Measurements from ENCODE around the gene BTBD6. TPM values are rescaled to one million over a fixed set of nuclear protein-coding genes. Genes with fewer than 3 reads are reported as not detected.

Gene BTBD6
- total and polyA plus RNA-seq, 3 experiments from 2014 or later, result 16.2 to 55.0 (median 54.1) TPM

DNA sequence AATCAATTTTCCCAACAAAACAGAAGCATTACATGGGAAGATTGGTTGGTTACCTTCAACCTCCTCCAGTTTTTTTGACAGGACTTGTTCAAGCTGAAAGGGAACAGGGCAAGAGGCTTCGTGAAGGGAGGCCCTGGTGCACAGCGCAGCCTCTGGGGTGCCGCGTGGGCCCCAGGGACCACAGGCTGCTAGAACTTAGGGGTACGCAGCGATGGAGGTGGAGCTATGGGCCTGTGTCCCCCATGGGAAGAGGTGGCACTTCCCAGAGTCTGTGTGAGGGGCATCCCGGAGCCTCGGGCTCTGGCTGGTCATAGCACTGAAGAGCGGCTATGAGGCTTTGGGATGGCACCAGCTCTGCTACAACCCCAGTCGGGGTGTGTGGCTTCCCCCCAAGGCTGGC, 22.1 kb upstream of the BTBD6 start:
- no peak overlapping the region for H3K4me3 Mint-ChIP-seq
- Histone ChIP-seq H3K27ac (ENCODE audit: low read depth, low read length) (no peak overlapping the region), H3K27me3 (ENCODE audit: insufficient read depth, low read length, poor library complexity, severe bottlenecking) (no peaks in the 10 kb centered on the region), H3K4me1 (ENCODE audit: insufficient read depth, low read length) (no peaks in the 10 kb centered on the region), H3K36me3 (ENCODE audit: insufficient read depth, low read length) (peaks cover 5% of the 10 kb centered on the region), H3K4me3 (ENCODE audit: low read length) (no peak overlapping the region), H3K9me3 (ENCODE audit: low read length) (no peaks in the 10 kb centered on the region)
- peaks cover 0 to 1% (median 0%) of the 10 kb centered on the region in 3 donors for H3K4me1 Mint-ChIP-seq
- no peak overlapping the region for H3K27ac Mint-ChIP-seq
- H3K36me3 Mint-ChIP-seq, result peaks cover 3 to 61% (median 18%) of the 10 kb centered on the region in 3 donors
- no peaks in the 10 kb centered on the region for H3K27me3 Mint-ChIP-seq
- H3K9me3 Mint-ChIP-seq, result no peaks in the 10 kb centered on the region
- POLR2A ChIA-PET, result no interaction called here
- DNase-seq, result no peak
- CTCF ChIA-PET, result no interaction called here

DNA sequence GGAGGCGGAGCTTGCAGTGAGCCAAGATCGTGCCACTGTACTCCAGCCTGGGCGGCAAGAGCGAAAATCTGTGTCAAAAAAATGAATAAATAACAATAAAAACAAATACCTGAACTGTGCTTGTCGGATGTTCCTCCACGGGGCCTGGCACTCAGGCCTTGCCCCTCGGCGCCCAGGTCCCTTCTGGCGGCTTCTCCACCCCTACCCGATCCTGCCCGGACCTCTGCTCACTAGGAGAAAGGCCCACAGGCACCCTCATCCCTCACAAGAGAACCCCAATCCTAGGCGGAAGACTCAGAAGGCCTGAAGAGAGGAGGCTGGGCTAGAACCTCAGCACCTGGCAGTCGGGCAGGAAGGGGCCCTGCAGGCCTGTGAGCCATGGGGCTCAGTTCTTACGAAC, 21.0 kb upstream of the BTBD6 start:
- DNase-seq, result no peak
- H3K27ac ChIP-seq (ENCODE audit: low read depth, low read length), result no peak overlapping the region
- no peaks in the 10 kb centered on the region for H3K9me3 ChIP-seq (ENCODE audit: low read length)
- POLR2A ChIA-PET, result no interaction called here
- CTCF ChIA-PET, result no interaction called here
- Mint-ChIP-seq H3K36me3 (peaks cover 0 to 51% (median 12%) of the 10 kb centered on the region in 3 donors), H3K4me1 (no peaks in the 10 kb centered on the region), H3K27me3 (no peaks in the 10 kb centered on the region), H3K4me3 (no peak overlapping the region), H3K27ac (peak overlapping the region in 1 of 8 donors; percentile 9), H3K9me3 (no peaks in the 10 kb centered on the region)
- no peaks in the 10 kb centered on the region for H3K36me3 ChIP-seq (ENCODE audit: insufficient read depth, low read length)
- no peak overlapping the region for H3K4me3 ChIP-seq (ENCODE audit: low read length)
- no peaks in the 10 kb centered on the region for H3K4me1 ChIP-seq (ENCODE audit: insufficient read depth, low read length)
- no peaks in the 10 kb centered on the region for H3K27me3 ChIP-seq (ENCODE audit: insufficient read depth, low read length, poor library complexity, severe bottlenecking)

DNA sequence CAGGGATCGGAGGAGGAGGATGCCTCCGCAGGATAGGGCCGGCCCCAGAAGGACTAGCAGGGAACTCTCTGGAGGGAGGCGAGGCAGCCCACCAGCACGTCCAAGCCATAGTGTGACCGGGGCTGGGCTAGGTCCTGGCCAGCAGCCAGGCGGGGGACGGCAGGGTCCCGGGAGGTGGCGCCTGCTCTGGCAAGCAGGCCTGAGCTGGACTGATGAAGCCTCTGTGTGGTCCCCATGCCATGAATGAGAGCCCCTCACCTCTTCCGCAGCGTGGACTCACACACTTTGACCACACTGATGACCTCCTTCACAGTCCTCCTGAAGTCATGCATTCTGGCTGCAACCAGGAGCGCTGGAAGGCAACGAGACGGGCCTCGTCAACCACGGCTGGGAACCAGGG, 19.8 kb upstream of the BTBD6 start:
- CTCF ChIA-PET, result no interaction called here

DNA sequence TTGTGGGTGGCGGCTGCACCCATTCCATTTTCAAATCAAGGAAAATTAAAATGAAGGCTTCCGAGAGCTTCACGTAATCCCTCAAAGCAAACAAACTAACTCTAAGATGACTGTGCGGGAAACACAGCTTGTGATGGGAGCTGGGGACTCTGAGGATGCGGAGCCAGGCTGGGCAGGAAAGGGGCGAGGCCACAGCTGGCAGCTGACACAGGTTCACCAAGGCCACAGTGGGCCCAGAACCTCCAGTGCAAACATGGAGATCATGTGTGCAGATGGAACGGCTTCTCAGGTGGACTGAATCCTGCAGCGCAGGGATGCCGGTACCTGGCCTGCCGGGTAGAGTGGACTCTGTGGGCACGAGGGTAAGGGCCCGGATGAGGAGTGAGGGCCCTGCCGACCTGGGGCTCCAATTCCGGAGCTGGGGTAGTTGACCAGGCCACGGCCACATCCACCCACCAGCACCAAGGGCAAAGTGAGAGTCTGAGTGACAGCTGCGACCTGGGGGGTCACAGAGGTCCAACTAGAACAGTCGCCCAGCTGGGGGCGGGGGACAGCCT, 19.2 kb upstream of the BTBD6 start:
- Mint-ChIP-seq H3K27me3 (no peaks in the 10 kb centered on the region), H3K9me3 (no peaks in the 10 kb centered on the region), H3K36me3 (peaks cover 0 to 37% (median 5%) of the 10 kb centered on the region in 3 donors), H3K4me3 (peak overlapping the region in 1 of 7 donors; percentile 13), H3K4me1 (no peaks in the 10 kb centered on the region), H3K27ac (peak overlapping the region in 1 of 8 donors; percentile 54)
- no peak for DNase-seq
- Histone ChIP-seq H3K27ac (ENCODE audit: low read depth, low read length) (no peak overlapping the region), H3K4me3 (ENCODE audit: low read length) (no peak overlapping the region), H3K4me1 (ENCODE audit: insufficient read depth, low read length) (no peaks in the 10 kb centered on the region), H3K9me3 (ENCODE audit: low read length) (no peaks in the 10 kb centered on the region), H3K27me3 (ENCODE audit: insufficient read depth, low read length, poor library complexity, severe bottlenecking) (no peaks in the 10 kb centered on the region), H3K36me3 (ENCODE audit: insufficient read depth, low read length) (no peaks in the 10 kb centered on the region)
- ChIA-PET POLR2A (no interaction called here), CTCF (no interaction called here)

More for the DNA sequence above, 19.8 kb upstream of the BTBD6 start:
- H3K4me1 ChIP-seq (ENCODE audit: insufficient read depth, low read length), result no peaks in the 10 kb centered on the region
- Mint-ChIP-seq H3K36me3 (peaks cover 0 to 43% (median 6%) of the 10 kb centered on the region in 3 donors), H3K4me1 (no peaks in the 10 kb centered on the region), H3K4me3 (no peak overlapping the region), H3K27ac (no peak overlapping the region), H3K9me3 (no peaks in the 10 kb centered on the region), H3K27me3 (no peaks in the 10 kb centered on the region)
- POLR2A ChIA-PET, result no interaction called here
- no peak overlapping the region for H3K4me3 ChIP-seq (ENCODE audit: low read length)
- no peaks in the 10 kb centered on the region for H3K9me3 ChIP-seq (ENCODE audit: low read length)
- no peak for DNase-seq
- no peaks in the 10 kb centered on the region for H3K36me3 ChIP-seq (ENCODE audit: insufficient read depth, low read length)
- no peaks in the 10 kb centered on the region for H3K27me3 ChIP-seq (ENCODE audit: insufficient read depth, low read length, poor library complexity, severe bottlenecking)
- no peak overlapping the region for H3K27ac ChIP-seq (ENCODE audit: low read depth, low read length)

DNA sequence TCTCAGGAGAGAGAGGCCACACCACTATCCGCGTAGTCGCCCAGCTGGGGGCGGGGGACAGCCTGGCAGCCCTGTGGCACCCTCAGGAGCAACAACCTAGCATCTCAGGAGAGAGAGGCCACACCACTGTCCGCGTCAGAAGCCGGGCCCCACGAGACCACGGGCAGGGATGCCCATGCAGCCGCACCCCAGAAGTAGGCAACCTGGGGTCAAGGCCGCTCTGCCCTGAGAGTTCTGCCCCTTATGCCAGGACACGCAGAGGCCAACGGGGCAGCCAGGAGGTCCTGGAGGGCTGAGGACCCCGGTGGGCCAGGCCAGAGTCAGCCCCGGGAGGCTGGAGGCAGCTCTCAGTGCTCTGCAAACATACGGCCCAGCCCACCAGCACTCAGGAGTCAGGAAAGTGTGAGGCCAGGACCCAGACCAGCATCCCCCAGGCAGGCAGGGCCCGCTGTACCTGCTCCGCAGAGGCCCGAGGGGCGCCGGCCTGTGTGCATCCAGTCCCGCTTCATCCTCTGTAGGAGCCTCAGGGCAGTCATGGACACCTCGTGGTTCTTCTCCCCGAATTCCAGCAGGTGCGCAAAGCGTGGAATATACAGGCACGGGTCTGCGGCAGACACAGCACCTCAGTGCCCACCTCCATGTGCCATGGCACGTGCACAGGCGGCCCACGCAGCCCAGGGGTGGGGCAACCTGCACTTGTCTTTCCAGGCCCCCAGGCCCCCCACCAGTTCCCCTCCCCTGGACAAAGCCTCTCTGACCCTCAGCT, 7.3 kb upstream of the BTBD6 start:
- Histone ChIP-seq H3K27ac (ENCODE audit: low read depth, low read length) (no peak overlapping the region), H3K4me3 (ENCODE audit: low read length) (no peak overlapping the region), H3K27me3 (ENCODE audit: insufficient read depth, low read length, poor library complexity, severe bottlenecking) (no peaks in the 10 kb centered on the region), H3K4me1 (ENCODE audit: insufficient read depth, low read length) (no peaks in the 10 kb centered on the region), H3K9me3 (ENCODE audit: low read length) (no peaks in the 10 kb centered on the region), H3K36me3 (ENCODE audit: insufficient read depth, low read length) (no peaks in the 10 kb centered on the region)
- H3K36me3 Mint-ChIP-seq, result peaks cover 0 to 15% (median 0%) of the 10 kb centered on the region in 3 donors
- H3K4me3 Mint-ChIP-seq, result no peak overlapping the region
- no peaks in the 10 kb centered on the region for H3K27me3 Mint-ChIP-seq
- H3K27ac Mint-ChIP-seq, result no peak overlapping the region
- H3K4me1 Mint-ChIP-seq, result peaks cover 5 to 19% (median 15%) of the 10 kb centered on the region in 3 donors
- no peaks in the 10 kb centered on the region for H3K9me3 Mint-ChIP-seq
- ChIA-PET CTCF (no interaction called here), POLR2A (no interaction called here)
- no peak for DNase-seq

DNA sequence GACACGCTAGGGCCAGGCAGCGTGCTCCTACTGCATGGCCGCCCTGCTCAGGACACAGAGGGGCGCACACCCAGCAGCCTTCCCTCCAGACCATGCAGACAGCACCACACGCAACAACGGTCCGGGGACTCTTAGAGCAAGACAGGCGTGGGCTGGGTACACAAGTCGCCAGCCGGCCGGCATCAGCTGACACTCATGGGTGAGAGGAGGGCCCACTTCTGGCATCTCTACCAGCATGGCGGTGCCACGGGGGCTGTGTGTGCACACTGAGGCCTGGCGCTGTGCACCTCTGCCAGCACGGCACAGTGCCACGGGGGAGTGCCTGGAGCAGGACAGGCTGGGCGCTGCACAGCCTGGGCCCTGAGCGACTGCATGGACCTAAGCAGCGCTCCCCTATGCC, 6.7 kb upstream of the BTBD6 start:
- H3K4me1 Mint-ChIP-seq, result peaks cover 5 to 21% (median 18%) of the 10 kb centered on the region in 3 donors

DNA sequence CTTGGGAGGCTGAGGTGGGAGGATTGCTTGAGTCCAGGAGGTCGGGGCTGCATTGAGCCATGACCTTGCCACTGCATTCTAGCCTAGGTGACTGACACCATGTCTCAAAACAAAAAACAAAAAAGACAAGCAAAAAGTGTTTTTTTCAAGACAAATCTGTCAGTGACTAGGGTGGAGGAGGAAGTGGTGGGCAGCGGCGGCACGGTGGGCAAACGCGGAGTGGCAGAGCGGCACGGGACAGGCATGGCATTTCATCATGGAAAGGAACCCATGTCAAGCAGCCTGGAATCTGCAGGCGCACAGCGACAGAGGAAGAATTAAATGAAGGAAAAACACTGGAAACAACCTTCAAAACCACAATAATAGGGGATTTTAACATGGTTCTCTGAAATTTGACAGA, 4.0 kb upstream of the BTBD6 start:
- Mint-ChIP-seq H3K4me1 (peaks cover 14 to 31% (median 31%) of the 10 kb centered on the region in 3 donors), H3K9me3 (no peaks in the 10 kb centered on the region), H3K4me3 (peak overlapping the region in 1 of 7 donors; percentile 31), H3K27me3 (no peaks in the 10 kb centered on the region), H3K36me3 (peaks cover 0 to 17% (median 0%) of the 10 kb centered on the region in 3 donors), H3K27ac (peak overlapping the region in 4 of 8 donors; percentile 16 to 84 (median 33))
- Histone ChIP-seq H3K36me3 (ENCODE audit: insufficient read depth, low read length) (no peaks in the 10 kb centered on the region), H3K4me1 (ENCODE audit: insufficient read depth, low read length) (peaks cover 12% of the 10 kb centered on the region), H3K27ac (ENCODE audit: low read depth, low read length) (no peak overlapping the region), H3K4me3 (ENCODE audit: low read length) (no peak overlapping the region), H3K9me3 (ENCODE audit: low read length) (no peaks in the 10 kb centered on the region), H3K27me3 (ENCODE audit: insufficient read depth, low read length, poor library complexity, severe bottlenecking) (no peaks in the 10 kb centered on the region)
- no peak for DNase-seq
- POLR2A ChIA-PET, result no interaction called here
- CTCF ChIA-PET, result no interaction called here

More for the DNA sequence above, 6.7 kb upstream of the BTBD6 start:
- H3K27ac ChIP-seq (ENCODE audit: low read depth, low read length), result no peak overlapping the region
- no peak overlapping the region for H3K4me3 ChIP-seq (ENCODE audit: low read length)
- H3K9me3 Mint-ChIP-seq, result no peaks in the 10 kb centered on the region
- H3K36me3 Mint-ChIP-seq, result peaks cover 0 to 15% (median 0%) of the 10 kb centered on the region in 3 donors
- no peaks in the 10 kb centered on the region for H3K36me3 ChIP-seq (ENCODE audit: insufficient read depth, low read length)
- ChIA-PET CTCF (no interaction called here), POLR2A (no interaction called here)
- H3K4me3 Mint-ChIP-seq, result no peak overlapping the region
- DNase-seq, result no peak
- H3K27ac Mint-ChIP-seq, result no peak overlapping the region
- H3K9me3 ChIP-seq (ENCODE audit: low read length), result no peaks in the 10 kb centered on the region
- no peaks in the 10 kb centered on the region for H3K4me1 ChIP-seq (ENCODE audit: insufficient read depth, low read length)
- no peaks in the 10 kb centered on the region for H3K27me3 ChIP-seq (ENCODE audit: insufficient read depth, low read length, poor library complexity, severe bottlenecking)
- no peaks in the 10 kb centered on the region for H3K27me3 Mint-ChIP-seq

DNA sequence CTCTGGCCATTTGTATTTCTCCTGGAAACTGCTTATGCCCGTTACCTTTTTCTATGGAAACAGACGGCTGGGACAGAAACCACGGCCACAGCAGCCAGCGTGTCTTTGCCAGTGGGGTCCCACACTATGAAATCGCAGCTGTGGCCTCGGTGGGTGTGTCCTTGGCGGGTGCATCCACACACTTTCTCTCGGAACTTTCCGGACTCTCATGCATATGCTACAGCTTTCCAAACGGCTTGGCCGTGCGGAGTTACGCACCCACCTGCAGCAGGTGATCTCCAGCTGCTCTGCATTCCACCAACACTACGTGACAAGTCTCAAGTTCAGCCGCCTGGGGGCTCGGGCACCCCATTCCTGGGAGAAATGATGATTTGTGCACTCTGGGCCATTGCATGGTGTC, 1.3 kb upstream of the BTBD6 start:
- H3K4me3 ChIP-seq (ENCODE audit: low read length), result no peak overlapping the region
- Mint-ChIP-seq H3K36me3 (peaks cover 0 to 42% (median 0%) of the 10 kb centered on the region in 3 donors), H3K4me3 (peak overlapping the region in 5 of 7 donors; percentile 76 to 84 (median 78)), H3K27me3 (no peaks in the 10 kb centered on the region), H3K4me1 (peaks cover 18 to 46% (median 45%) of the 10 kb centered on the region in 3 donors), H3K9me3 (no peaks in the 10 kb centered on the region), H3K27ac (peak overlapping the region in 6 of 8 donors; percentile 47 to 95 (median 78))
- H3K4me1 ChIP-seq (ENCODE audit: insufficient read depth, low read length), result peaks cover 17% of the 10 kb centered on the region
- no peak for DNase-seq
- ChIA-PET POLR2A (no interaction called here), CTCF (interaction anchor here (1.5 kb wide), 1 partner anchor 105 kb away, joined by 4 read pairs; no protein-coding TSS in a partner anchor)
- H3K36me3 ChIP-seq (ENCODE audit: insufficient read depth, low read length), result no peaks in the 10 kb centered on the region
- H3K27me3 ChIP-seq (ENCODE audit: insufficient read depth, low read length, poor library complexity, severe bottlenecking), result no peaks in the 10 kb centered on the region
- H3K9me3 ChIP-seq (ENCODE audit: low read length), result no peaks in the 10 kb centered on the region
- H3K27ac ChIP-seq (ENCODE audit: low read depth, low read length), result no peak overlapping the region
